K562 (cell line): Measurements from ENCODE around the gene CRIP3. TPM values are rescaled to one million over a fixed set of nuclear protein-coding genes. Genes with fewer than 3 reads are reported as not detected.

Source experiments
- BDP1 ChIP-seq: IDR thresholded peaks from 3 replicates; pipeline ENCODE4 v1.6.1; 2011; ENCODE audit not compliant: insufficient read length, insufficient read depth
- ESRRA ChIP-seq: fragments of 450-650 bp; IDR thresholded peaks from 2 replicates; pipeline ENCODE4 v1.6.1; 2014; ENCODE audit warnings: low read depth, mild to moderate bottlenecking, moderate library complexity, borderline replicate concordance
- HCFC1 ChIP-seq: IDR thresholded peaks from 2 replicates; pipeline ENCODE4 v1.6.1; 2012; ENCODE audit warnings: low read depth, low read length, improper control_type of control experiment
- HDAC2 ChIP-seq: fragments of 450-650 bp; IDR thresholded peaks from 2 replicates; pipeline ENCODE4 v1.6.1; 2016; ENCODE audit warnings: mild to moderate bottlenecking
- KDM1A ChIP-seq, 2 experiments: fragments of 450-650 bp; IDR thresholded peaks; 2 replicates each; pipeline ENCODE4 v1.6.1; 2016; ENCODE audit warnings: mild to moderate bottlenecking in 2 of 2
- MAX ChIP-seq: sonication (generic); formaldehyde crosslinking; IDR thresholded peaks from 2 replicates; pipeline ENCODE4 v1.9.0; 2022; ENCODE audit warnings: mild to moderate bottlenecking, missing genetic modification reagents
- MNT ChIP-seq, 2 experiments: fragments of 450-650 bp; conservative IDR thresholded peaks; 2 replicates each; pipeline ENCODE4 v1.6.1; 2017; ENCODE audit warnings: mild to moderate bottlenecking in 2 of 2, moderate library complexity in 2 of 2
- MTA2 ChIP-seq: fragments of 450-650 bp; IDR thresholded peaks from 2 replicates; pipeline ENCODE4 v1.6.1; 2016; ENCODE audit warnings: low read depth
- MYC ChIP-seq, 2 experiments: fragments of 250-450 bp in 1 of 2; sonication (Bioruptor Pico) in 1 of 2; IDR thresholded peaks; 2 replicates each; pipeline versions ENCODE4 v1.5.1 to v1.6.1; 2012 to 2021; ENCODE audit warnings: low read depth in 2 of 2, borderline replicate concordance in 1 of 2, improper control_type of control experiment in 1 of 2, low read length in 1 of 2, mild to moderate bottlenecking in 1 of 2, moderate library complexity in 1 of 2
- NR4A1 ChIP-seq, 2 experiments: fragments of 250-450 bp in 1 of 2; fragments of 450-650 bp in 1 of 2; sonication (Bioruptor Pico) in 1 of 2; IDR thresholded peaks; 2 replicates each; pipeline versions ENCODE4 v1.4.0 to v1.6.1; 2016 to 2020; ENCODE audit warnings: mild to moderate bottlenecking in 2 of 2, missing compliant biosample characterization in 1 of 2, missing genetic modification characterization in 1 of 2, moderate library complexity in 1 of 2
- RCOR1 ChIP-seq, 2 experiments: IDR thresholded peaks; 2 replicates each; pipeline ENCODE4 v1.6.1; 2012; ENCODE audit warnings: low read depth in 2 of 2, low read length in 2 of 2, borderline replicate concordance in 1 of 2, improper control_type of control experiment in 1 of 2
- SETDB1 ChIP-seq: IDR thresholded peaks from one replicate; pipeline ENCODE4 v1.6.1; 2012; ENCODE audit warnings: low read length, control low read depth, inconsistent platforms
- SMC3 ChIP-seq: conservative IDR thresholded peaks from 2 replicates; pipeline ENCODE4 v1.6.1; 2011; ENCODE audit warnings: low read depth, low read length, improper control_type of control experiment; ENCODE audit not compliant: insufficient read depth
- SRF ChIP-seq, 2 experiments: fragments of 250-450, 450-650 bp in 1 of 2; sonication (Bioruptor Pico) in 1 of 2; sonication (generic) in 1 of 2; formaldehyde crosslinking; IDR thresholded peaks; 2 replicates each; pipeline versions ENCODE4 v1.5.0 to v1.5.1; 2020 to 2022; ENCODE audit warnings: mild to moderate bottlenecking in 1 of 2, missing genetic modification reagents in 1 of 2
- ZBTB33 ChIP-seq: sonication (generic); formaldehyde crosslinking; IDR thresholded peaks from 2 replicates; pipeline ENCODE4 v1.8.1; 2023; ENCODE audit warnings: mild to moderate bottlenecking, missing genetic modification reagents
- ZNF639 ChIP-seq, 2 experiments: fragments of 200-800 bp in 1 of 2; sonication (Bioruptor generic) in 1 of 2; sonication (generic) in 1 of 2; formaldehyde crosslinking in 1 of 2; IDR thresholded peaks in 1 of 2; conservative IDR thresholded peaks in 1 of 2; 2 replicates each; pipeline versions ENCODE4 v1.5.0 to v1.6.1; 2016 to 2020; ENCODE audit warnings: missing compliant biosample characterization in 1 of 2, missing genetic modification characterization in 1 of 2, missing genetic modification reagents in 1 of 2
- polyA plus RNA-seq, 8 experiments: library from polyadenylated mRNA; depleted of rRNA in 4 of 8; stranded (reverse) in 5 of 8; unstranded in 3 of 8; fragments of >200 nt; fragmentation: Nextera tagmentation in 2 of 8; fragmentation: Illumina TruSeq in 1 of 8; extraction: Ambion mirVana in 2 of 8; extraction: Trizol in 1 of 8; gene quantifications; 2 replicates each; pipeline versions ENCODE4 v1.2.1 to v1.2.3, GENCODE V29; 2011 to 2014; ENCODE audit warnings: inconsistent platforms in 1 of 8, missing spikeins in 1 of 8
- total RNA-seq, 7 experiments: library from RNA; depleted of rRNA in 6 of 7; stranded (reverse); fragments of >200 nt in 6 of 7; fragmentation: Illumina TruSeq in 2 of 7; extraction: Trizol in 2 of 7; gene quantifications; 2 replicates each; pipeline versions ENCODE4 v1.2.1 to v1.2.3, GENCODE V29; 2011 to 2021; ENCODE audit warnings: low replicate concordance in 1 of 7
- TF ChIP-seq, protein P1 (sequence below), 2 experiments: IDR thresholded peaks; 2 replicates each; pipeline ENCODE4 v1.6.1; 2012; ENCODE audit warnings: improper control_type of control experiment in 2 of 2, low read depth in 2 of 2, low read length in 2 of 2, borderline replicate concordance in 1 of 2

CRIP3 gene
- total and polyA plus RNA-seq, 9 of the 15 experiments (the other 6 are each of a cell fraction or from before 2014, with no cell fraction given): 0.36 to 2.1 (median 0.87) TPM

DNA sequence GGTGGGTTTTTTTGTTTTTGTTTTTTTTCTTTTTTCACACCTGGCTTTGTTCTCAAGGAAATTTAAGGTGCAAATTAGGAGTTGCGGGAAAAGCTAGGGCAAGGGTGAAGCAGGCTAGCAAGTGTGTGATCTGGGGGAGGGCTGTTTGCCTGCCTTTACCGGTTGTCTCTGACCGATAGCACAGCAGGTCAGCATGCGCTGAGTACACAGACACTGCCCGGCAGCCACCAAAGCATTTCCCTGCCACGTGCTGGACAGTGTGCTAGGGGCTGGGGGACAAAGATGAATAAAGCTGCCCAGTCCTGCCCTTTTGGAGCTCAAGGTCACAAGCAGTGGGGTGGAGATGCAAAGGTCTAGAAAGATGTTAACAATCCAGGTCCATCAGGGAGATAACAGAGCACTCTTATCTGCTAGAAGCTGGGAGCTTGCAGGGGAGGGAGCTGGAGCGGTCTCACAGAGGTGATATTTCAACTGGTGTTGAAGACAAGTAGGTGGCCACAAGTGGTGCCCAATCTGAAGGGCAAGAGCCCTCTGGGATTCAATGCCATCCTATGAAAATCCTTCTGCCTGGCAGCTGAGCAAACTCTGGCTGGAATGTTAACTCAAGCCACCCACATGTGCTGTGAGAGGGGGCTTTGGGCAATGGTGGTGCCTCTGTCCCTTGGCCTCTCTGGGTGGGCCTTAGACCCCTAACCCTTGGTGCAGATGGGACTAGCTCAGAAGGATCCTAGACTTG lies 40.8 kb downstream of the CRIP3 start (continued):
- peak in 1 of 2 experiments; percentile 66; a peak in 2 of 4 replicates for TF ChIP-seq RCOR1 (IDR thresholded peaks at IDR 0.05; ENCODE audit: borderline replicate concordance in 1 of 2, low read depth in 2 of 2, low read length in 2 of 2)
- peak; percentile 42; the same call in 1 of the 2 replicates for TF ChIP-seq MTA2
- TF ChIP-seq BDP1: no peak
- 0 out of 2 replicates have a peak, but pooled peaks have one; percentile 3 for TF ChIP-seq SMC3
- TF ChIP-seq HDAC2: peak; percentile 64
- no peak for TF ChIP-seq SETDB1
- no peak for TF ChIP-seq HCFC1
- peak; percentile 93 for TF ChIP-seq MAX (CRISPR knock-in tag)
- TF ChIP-seq, protein P1, sequence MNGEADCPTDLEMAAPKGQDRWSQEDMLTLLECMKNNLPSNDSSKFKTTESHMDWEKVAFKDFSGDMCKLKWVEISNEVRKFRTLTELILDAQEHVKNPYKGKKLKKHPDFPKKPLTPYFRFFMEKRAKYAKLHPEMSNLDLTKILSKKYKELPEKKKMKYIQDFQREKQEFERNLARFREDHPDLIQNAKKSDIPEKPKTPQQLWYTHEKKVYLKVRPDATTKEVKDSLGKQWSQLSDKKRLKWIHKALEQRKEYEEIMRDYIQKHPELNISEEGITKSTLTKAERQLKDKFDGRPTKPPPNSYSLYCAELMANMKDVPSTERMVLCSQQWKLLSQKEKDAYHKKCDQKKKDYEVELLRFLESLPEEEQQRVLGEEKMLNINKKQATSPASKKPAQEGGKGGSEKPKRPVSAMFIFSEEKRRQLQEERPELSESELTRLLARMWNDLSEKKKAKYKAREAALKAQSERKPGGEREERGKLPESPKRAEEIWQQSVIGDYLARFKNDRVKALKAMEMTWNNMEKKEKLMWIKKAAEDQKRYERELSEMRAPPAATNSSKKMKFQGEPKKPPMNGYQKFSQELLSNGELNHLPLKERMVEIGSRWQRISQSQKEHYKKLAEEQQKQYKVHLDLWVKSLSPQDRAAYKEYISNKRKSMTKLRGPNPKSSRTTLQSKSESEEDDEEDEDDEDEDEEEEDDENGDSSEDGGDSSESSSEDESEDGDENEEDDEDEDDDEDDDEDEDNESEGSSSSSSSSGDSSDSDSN (IDR thresholded peaks at IDR 0.05; ENCODE audit: borderline replicate concordance in 1 of 2, low read depth in 2 of 2, low read length in 2 of 2): peak; percentile 21 to 70; a peak in 1 of 4 replicates
- TF ChIP-seq ESRRA: peak; percentile 97
- peak; percentile 45 to 66; a peak in 2 of 4 replicates for TF ChIP-seq KDM1A (IDR thresholded peaks at IDR 0.05)
- peak; percentile 90 for TF ChIP-seq MYC (IDR thresholded peaks at IDR 0.05; ENCODE audit: low read depth, low read length)
- no peak for TF ChIP-seq MYC (CRISPR knock-in tag; IDR thresholded peaks at IDR 0.05; ENCODE audit: borderline replicate concordance, low read depth)
- TF ChIP-seq NR4A1 (CRISPR knock-in tag; IDR thresholded peaks at IDR 0.05): no peak
- peak; percentile 31; the same call in 1 of the 2 replicates for TF ChIP-seq NR4A1 (tag; IDR thresholded peaks at IDR 0.05)
- TF ChIP-seq MNT (conservative IDR thresholded peaks at IDR 0.05): peak; percentile 93 to 95
- TF ChIP-seq ZNF639 (CRISPR knock-in tag; conservative IDR thresholded peaks at IDR 0.05 in 1 of 2, IDR thresholded peaks at IDR 0.05 in 1 of 2): 0 out of 4 replicates have a peak, but pooled peaks of 1 of the 2 experiments have one; percentile 41
- TF ChIP-seq ZBTB33 (CRISPR knock-in tag): 0 out of 2 replicates have a peak, but pooled peaks have one; percentile 36
- TF ChIP-seq SRF (CRISPR knock-in tag; IDR thresholded peaks at IDR 0.05): peak in 1 of 2 experiments; percentile 26; a peak in 1 of 4 replicates
